Measurements from ENCODE around the gene FARP2.

- TF ChIP-seq MTA2 (IDR thresholded peaks at IDR 0.05; ENCODE audit: low read depth) (no peak), LARP7 (IDR thresholded peaks at IDR 0.05) (no peak), BRCA1 (IDR thresholded peaks at IDR 0.05; ENCODE audit: low read depth, low read length) (no peak), NFXL1 (IDR thresholded peaks at IDR 0.05; ENCODE audit: borderline replicate concordance) (no peak), USF1 (IDR thresholded peaks at IDR 0.05; ENCODE audit: borderline replicate concordance, extremely low read length, insufficient read depth, low read depth, low read length) (no peak)
These were observed 103.4 kb downstream of the FARP2 start for GRCh38 chr2:241459520-241459919.

All from GM12878 (cell line).